ENCODE data around the gene M1AP.

GRCh38 chr2:74544634-74545033 lies 103.5 kb downstream of the M1AP start:
- TF ChIP-seq CTCF (IDR thresholded peaks at IDR 0.05 in 4 of 5, conservative IDR thresholded peaks at IDR 0.05 in 1 of 5), result no peak
- no peak for TF ChIP-seq POLR2A (IDR thresholded peaks at IDR 0.05)

Data from gastrocnemius medialis (tissue), 4 donors.